HG03565 (cell line): ENCODE data around the gene ZNF229.
"Not testable (repeated sequence)": the region's sequence is repeated elsewhere in the genome, so short reads cannot be mapped to it uniquely, and the experiment has no call there.

Source experiments
- ATAC-seq: cut with Tn5 transposase; IDR thresholded peaks from one replicate; pipeline ENCODE4 v1.9.1; 2021; ENCODE audit warnings: mild to moderate bottlenecking, moderate library complexity; ENCODE audit not compliant: unreplicated experiment

Gene ZNF229

GRCh38 chr19:44447916-44448674 is at the start of gene ZNF229:
TSS of gene ZNF229 (minus strand) at chr19:44448472. CDS start at chr19:44442847, 5,625 bp downstream.
- no peak for ATAC-seq

- ATAC-seq, result no peak
Observed at GRCh38 chr19:44496711-44497110, 48.4 kb upstream of the ZNF229 start.

GRCh38 chr19:44476559-44477408 is 28.5 kb upstream of the ZNF229 start:
- ATAC-seq, result no peak

DNA sequence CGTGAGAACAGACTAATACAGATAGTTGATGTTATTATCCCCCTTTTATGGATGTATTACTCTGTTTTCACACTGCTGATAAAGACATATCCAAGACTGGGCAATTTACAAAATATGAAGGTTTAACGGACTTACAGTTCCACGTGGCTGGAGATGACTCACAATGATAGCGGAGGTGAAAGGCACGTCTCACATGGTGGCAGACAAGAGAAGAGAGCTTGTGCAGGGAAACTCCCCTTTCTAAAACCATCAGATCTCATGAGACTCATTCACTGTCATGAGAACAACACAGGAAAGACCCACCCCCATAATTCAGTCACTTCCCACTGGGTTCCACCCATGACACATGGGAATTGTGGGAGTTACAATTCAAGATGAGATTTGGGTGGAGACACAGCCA is 20.5 kb upstream of the ZNF229 start:
- ATAC-seq, result not testable (repeated sequence)

GRCh38 chr19:44462600-44463286 is 14.5 kb upstream of the ZNF229 start:
- ATAC-seq, result not testable (repeated sequence)

GRCh38 chr19:44456016-44456415 is 7.7 kb upstream of the ZNF229 start:
- ATAC-seq, result not testable (repeated sequence)

DNA sequence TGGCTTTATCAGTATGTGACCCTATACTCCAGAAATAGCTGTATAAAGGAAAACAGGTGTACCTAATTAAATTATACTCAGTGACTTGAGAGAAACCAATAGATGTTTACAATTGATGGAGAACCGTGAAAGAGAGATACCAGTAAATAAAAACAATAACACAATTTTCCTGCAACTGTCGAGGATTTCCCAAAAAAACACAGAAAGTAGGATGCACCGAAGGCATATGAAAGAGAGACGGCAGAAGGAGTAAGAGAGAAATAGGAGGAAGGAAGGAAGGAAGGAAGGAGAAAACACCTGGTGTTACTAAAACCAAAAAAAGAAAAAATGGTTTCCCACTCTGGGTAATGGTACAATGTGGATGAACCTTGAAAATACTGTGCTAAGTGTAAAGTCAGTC is 6.8 kb upstream of the ZNF229 start:
- no peak for ATAC-seq

GRCh38 chr19:44452367-44452766 is 4.1 kb upstream of the ZNF229 start:
- ATAC-seq, result no peak

- ATAC-seq, result no peak
Observed at GRCh38 chr19:44451687-44452086, 3.4 kb upstream of the ZNF229 start.

- no peak for ATAC-seq
Observed at GRCh38 chr19:44438441-44438840, 9.8 kb downstream of the ZNF229 start.

DNA sequence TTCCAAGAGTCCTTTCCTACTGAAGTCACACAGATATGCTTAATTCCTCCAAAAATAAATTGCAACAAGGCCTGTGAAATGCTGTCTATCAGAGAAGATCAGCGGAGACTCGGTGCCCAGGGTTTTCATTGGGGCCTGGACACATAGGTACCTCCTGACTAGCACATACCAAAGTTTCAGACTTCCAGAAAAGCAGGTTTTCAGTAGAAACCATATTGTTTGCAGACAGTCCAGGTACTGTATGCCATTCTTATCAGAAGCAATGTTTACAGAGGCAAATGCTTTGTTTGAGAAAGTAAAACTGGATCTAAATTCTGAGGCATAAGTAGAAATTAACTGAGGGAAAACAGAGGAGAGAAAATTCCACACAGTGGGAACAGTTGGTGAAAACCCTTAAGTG is 12.8 kb downstream of the ZNF229 start:
- no peak for ATAC-seq

- no peak for ATAC-seq
Observed at GRCh38 chr19:44430956-44431355, 17.3 kb downstream of the ZNF229 start.

DNA sequence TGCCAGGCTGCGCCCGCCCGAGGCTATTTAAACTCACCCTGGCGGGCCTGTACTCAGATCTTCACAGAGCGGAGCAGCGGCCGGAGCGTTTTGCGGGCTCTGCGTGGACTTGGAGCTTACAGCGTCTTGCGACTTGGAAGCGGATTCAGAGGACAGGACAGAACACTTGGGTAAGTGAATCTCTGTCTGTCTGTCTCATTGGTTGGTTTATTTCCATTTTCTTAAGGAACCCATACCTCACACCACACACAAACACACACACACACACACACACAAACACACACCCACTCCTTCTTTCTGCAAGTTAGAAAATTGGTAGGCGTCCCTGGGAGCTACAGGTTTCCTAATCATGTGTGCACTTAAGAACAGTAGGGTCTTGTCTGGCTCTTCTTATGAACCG is 32.7 kb downstream of the ZNF229 start:
- ATAC-seq, result not testable (repeated sequence)

- ATAC-seq, result no peak
Observed at GRCh38 chr19:44401139-44402115, 46.8 kb downstream of the ZNF229 start, which contains the start of gene ZNF285. TSS of gene ZNF285 (minus strand) at chr19:44401608. CDS start at chr19:44397213, 4,395 bp downstream.

DNA sequence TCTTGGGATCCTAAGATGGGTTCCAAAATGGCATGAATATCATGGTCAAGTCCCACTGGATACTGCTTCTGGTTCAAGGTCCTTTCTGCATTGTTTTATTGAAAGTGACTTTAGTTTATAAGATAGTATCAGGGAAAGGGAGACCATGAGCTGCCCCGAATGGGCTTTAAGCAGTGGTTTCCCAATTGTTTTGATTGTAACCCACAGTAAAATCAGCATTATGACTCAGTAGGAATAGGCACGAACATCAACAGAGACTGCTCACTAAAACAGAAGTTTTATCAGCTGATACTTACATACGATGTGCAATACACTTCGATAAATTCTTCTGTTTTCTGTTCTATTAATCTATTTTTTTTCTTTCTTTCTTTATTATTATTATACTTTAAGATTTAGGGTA is 59.0 kb downstream of the ZNF229 start:
- ATAC-seq, result not testable (repeated sequence)
